Peyer's patch (tissue), 4 donors: Measurements from ENCODE around the gene MAGT1.

Experiments
- CTCF ChIP-seq, 6 experiments: fragments of 450-650 bp in 4 of 6; fragments of 200-600 bp in 2 of 6; sonication (generic) in 1 of 6; IDR thresholded peaks; one replicate each; pipeline ENCODE4 v1.5.1; 2017 to 2019; ENCODE audit warnings: antibody characterized with exemption in 6 of 6, mild to moderate bottlenecking in 3 of 6, moderate library complexity in 1 of 6
- POLR2A ChIP-seq, 2 donors: fragments of 450-650 bp; IDR thresholded peaks; one replicate each; pipeline ENCODE4 v1.5.1; 2017; ENCODE audit warnings: antibody characterized with exemption in 2 of 2, mild to moderate bottlenecking in 2 of 2, moderate library complexity in 2 of 2

GRCh38 chrX:77814210-77814609, 81.0 kb downstream of the MAGT1 start:
- TF ChIP-seq CTCF (IDR thresholded peaks at IDR 0.05) (no peak), POLR2A (IDR thresholded peaks at IDR 0.05) (no peak)
